DND-41 (cell line): Measurements from ENCODE around the gene PTPRK.

ENCODE experiments used
- ATAC-seq: fragments of 200-7000 bp; cut with Tn5 transposase; 3 replicates; pipeline ENCODE4 v1.9.1; 2021; ENCODE audit warnings: low read depth; ENCODE audit not compliant: insufficient read depth
- DNase-seq: peaks from one replicate; pipeline ENCODE4 v3.0.0-alpha.2; 2020
- H2AFZ ChIP-seq: 2 replicates; pipeline ENCODE4 v1.6.0; 2012; ENCODE audit warnings: low read depth, low read length
- H3K27ac ChIP-seq: 2 replicates; pipeline ENCODE4 v1.5.1; 2012; ENCODE audit warnings: low read length, inconsistent platforms
- H3K27me3 ChIP-seq: fragments of 200-600 bp; sonication (generic); 2 replicates; pipeline ENCODE4 v1.6.0; 2012; ENCODE audit warnings: low read length, mild to moderate bottlenecking, inconsistent platforms; ENCODE audit not compliant: insufficient read depth, poor library complexity
- H3K36me3 ChIP-seq: 2 replicates; pipeline ENCODE4 v1.5.1; 2012; ENCODE audit warnings: low read length, inconsistent platforms; ENCODE audit not compliant: insufficient read depth
- H3K4me1 ChIP-seq: 2 replicates; pipeline ENCODE4 v1.5.1; 2012; ENCODE audit warnings: mild to moderate bottlenecking, low read length; ENCODE audit not compliant: insufficient read depth
- H3K4me2 ChIP-seq: 2 replicates; pipeline ENCODE4 v1.6.0; 2012; ENCODE audit warnings: mild to moderate bottlenecking, moderate library complexity, low read length, inconsistent platforms; ENCODE audit not compliant: insufficient read depth
- H3K4me3 ChIP-seq, 2 experiments: fragments of 200-600 bp in 1 of 2; shearing (Covaris generic) in 1 of 2; 2 replicates each; pipeline ENCODE4 v1.5.1; 2012 to 2016; ENCODE audit warnings: inconsistent platforms in 2 of 2, low read length in 2 of 2, mild to moderate bottlenecking in 2 of 2, low read depth in 1 of 2, moderate library complexity in 1 of 2
- H3K79me2 ChIP-seq: 2 replicates; pipeline ENCODE4 v1.6.0; 2012; ENCODE audit warnings: low read length, inconsistent platforms; ENCODE audit not compliant: insufficient read depth
- H3K9ac ChIP-seq: 2 replicates; pipeline ENCODE4 v1.6.0; 2012; ENCODE audit warnings: low read depth, mild to moderate bottlenecking, inconsistent platforms, low read length, moderate library complexity
- H3K9me3 ChIP-seq: 2 replicates; pipeline ENCODE4 v1.5.1; 2012; ENCODE audit warnings: low read length, moderate library complexity, mild to moderate bottlenecking, inconsistent platforms; ENCODE audit not compliant: insufficient read depth, severe bottlenecking
- H4K20me1 ChIP-seq: 2 replicates; pipeline ENCODE4 v1.6.0; 2012; ENCODE audit warnings: low read length; ENCODE audit not compliant: insufficient read depth
- EZH2 ChIP-seq: IDR thresholded peaks from 3 replicates; pipeline ENCODE4 v1.6.1; 2012; ENCODE audit warnings: borderline replicate concordance, low read depth, mild to moderate bottlenecking, moderate library complexity, low read length, inconsistent platforms; ENCODE audit not compliant: severe bottlenecking
- TF ChIP-seq, protein P1 (sequence below): IDR thresholded peaks from 2 replicates; pipeline ENCODE4 v1.5.1; 2012; ENCODE audit warnings: borderline replicate concordance, low read length, moderate library complexity, mild to moderate bottlenecking; ENCODE audit not compliant: poor library complexity, severe bottlenecking; ENCODE audit errors: extremely low read depth

Gene PTPRK

DNA sequence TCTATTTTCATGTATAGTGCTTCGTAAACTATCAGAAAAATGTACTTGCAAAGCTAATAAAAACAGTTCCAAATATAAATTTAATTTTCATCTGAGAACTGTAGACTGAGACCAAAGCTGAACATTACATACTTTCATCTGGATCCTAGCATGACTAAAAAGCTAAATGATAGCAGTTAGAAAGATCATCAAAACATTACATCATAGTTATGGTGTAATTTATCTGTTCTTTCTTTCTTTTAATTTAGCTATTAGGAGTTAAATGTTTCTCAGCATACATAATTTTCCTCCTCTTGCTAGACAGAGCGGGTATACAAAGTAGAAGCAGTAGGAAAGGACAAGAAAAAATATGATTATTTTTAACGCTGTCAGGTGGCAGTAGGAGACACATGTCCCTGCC lies 455.3 kb downstream of the PTPRK start:
- DNase-seq (no peak), ATAC-seq (no peak)
- TF ChIP-seq, protein P1, sequence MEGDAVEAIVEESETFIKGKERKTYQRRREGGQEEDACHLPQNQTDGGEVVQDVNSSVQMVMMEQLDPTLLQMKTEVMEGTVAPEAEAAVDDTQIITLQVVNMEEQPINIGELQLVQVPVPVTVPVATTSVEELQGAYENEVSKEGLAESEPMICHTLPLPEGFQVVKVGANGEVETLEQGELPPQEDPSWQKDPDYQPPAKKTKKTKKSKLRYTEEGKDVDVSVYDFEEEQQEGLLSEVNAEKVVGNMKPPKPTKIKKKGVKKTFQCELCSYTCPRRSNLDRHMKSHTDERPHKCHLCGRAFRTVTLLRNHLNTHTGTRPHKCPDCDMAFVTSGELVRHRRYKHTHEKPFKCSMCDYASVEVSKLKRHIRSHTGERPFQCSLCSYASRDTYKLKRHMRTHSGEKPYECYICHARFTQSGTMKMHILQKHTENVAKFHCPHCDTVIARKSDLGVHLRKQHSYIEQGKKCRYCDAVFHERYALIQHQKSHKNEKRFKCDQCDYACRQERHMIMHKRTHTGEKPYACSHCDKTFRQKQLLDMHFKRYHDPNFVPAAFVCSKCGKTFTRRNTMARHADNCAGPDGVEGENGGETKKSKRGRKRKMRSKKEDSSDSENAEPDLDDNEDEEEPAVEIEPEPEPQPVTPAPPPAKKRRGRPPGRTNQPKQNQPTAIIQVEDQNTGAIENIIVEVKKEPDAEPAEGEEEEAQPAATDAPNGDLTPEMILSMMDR = no peak
- TF ChIP-seq EZH2 = no peak
- Histone ChIP-seq H3K4me2 (no peak overlapping the region), H3K9me3 (no peaks in the 10 kb centered on the region), H3K36me3 (no peaks in the 10 kb centered on the region), H3K4me3 (no peak overlapping the region), H2AFZ (no peak overlapping the region), H4K20me1 (no peaks in the 10 kb centered on the region), H3K9ac (no peak overlapping the region), H3K27ac (no peak overlapping the region), H3K4me1 (no peaks in the 10 kb centered on the region), H3K79me2 (no peaks in the 10 kb centered on the region), H3K27me3 (no peaks in the 10 kb centered on the region)

DNA sequence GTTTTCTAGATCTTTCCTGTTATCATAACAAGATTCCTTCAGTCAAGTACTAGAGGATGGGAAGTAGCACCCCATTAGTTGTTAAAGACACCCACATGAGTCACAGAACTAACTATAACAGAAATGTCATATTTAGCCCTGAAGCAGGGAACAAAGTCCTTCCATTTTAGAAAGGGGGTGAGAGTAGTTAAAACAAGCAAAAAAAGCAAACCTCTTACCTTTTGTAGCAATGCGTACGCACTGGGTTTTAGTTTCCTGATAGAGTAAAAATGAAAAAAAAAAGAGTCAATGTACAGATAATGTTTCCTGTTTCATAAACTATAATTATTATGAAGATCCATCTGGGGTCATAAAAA lies 455.9 kb downstream of the PTPRK start:
- Histone ChIP-seq H3K9me3 (no peaks in the 10 kb centered on the region), H2AFZ (no peak overlapping the region), H3K9ac (no peak overlapping the region), H3K27ac (no peak overlapping the region), H3K79me2 (no peaks in the 10 kb centered on the region), H3K4me3 (no peak overlapping the region), H4K20me1 (no peaks in the 10 kb centered on the region), H3K36me3 (no peaks in the 10 kb centered on the region), H3K4me2 (no peak overlapping the region), H3K27me3 (no peaks in the 10 kb centered on the region), H3K4me1 (no peaks in the 10 kb centered on the region)
- ATAC-seq = no peak
- no peak for DNase-seq
- TF ChIP-seq EZH2 = no peak
- TF ChIP-seq, protein P1 = no peak

DNA sequence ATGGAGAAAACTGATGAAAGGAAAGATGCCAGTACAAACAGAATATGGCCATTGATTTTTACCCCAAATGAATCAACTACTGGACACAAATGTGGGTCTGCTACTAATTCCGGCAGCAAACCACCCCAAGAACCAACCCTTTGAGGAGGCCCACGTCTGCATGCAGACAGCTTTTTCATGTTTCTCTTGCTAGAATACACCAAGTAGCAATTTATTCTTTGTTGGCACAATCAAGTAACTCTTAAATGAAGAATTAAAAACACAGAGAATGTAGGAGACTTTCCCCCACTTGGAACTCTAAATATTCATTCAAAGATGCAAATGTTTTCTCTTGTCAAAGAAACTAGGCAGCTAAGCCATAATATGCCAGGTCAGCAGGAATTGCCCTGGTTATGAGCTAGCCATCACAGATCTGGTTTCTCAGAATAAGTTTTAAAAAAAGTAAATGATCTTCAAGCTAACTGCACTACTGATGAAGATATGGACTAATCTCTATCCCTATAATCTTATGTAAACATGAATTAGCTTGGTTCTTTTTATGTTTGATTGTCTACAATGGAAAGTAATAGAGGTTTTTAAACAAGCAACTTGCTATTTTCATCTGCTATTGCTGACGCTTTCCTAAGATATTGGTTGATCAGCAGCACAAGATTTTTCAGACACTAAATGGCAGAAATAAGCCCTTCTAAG lies 456.4 kb downstream of the PTPRK start:
- Histone ChIP-seq H3K9ac (no peak overlapping the region), H3K36me3 (no peaks in the 10 kb centered on the region), H3K4me3 (no peak overlapping the region), H3K4me2 (no peak overlapping the region), H3K4me1 (no peaks in the 10 kb centered on the region), H3K9me3 (no peaks in the 10 kb centered on the region), H3K27ac (no peak overlapping the region), H4K20me1 (no peaks in the 10 kb centered on the region), H2AFZ (no peak overlapping the region), H3K27me3 (no peaks in the 10 kb centered on the region), H3K79me2 (no peaks in the 10 kb centered on the region)
- DNase-seq = no peak
- ATAC-seq = no peak
- no peak for TF ChIP-seq EZH2
- TF ChIP-seq, protein P1 = no peak
